HCT116 (cell line): ENCODE measurements around the gene KIRREL3.

ENCODE experiments used
- CEBPB ChIP-seq: IDR thresholded peaks from 2 replicates; pipeline ENCODE4 v1.6.1; 2012; ENCODE audit warnings: low read depth
- CTCF ChIP-seq, 3 experiments: fragments of 200-600 bp in 1 of 3; sonication (generic) in 1 of 3; IDR thresholded peaks in 2 of 3; conservative IDR thresholded peaks in 1 of 3; 2 replicates each; pipeline ENCODE4 v1.5.1; 2012 to 2017; ENCODE audit warnings: low read depth in 2 of 3, low read length in 2 of 3, antibody characterized with exemption in 1 of 3, borderline replicate concordance in 1 of 3, control low read depth in 1 of 3, mild to moderate bottlenecking in 1 of 3, mixed read lengths in 1 of 3, mixed run types in 1 of 3, moderate library complexity in 1 of 3; ENCODE audit not compliant: insufficient read depth in 1 of 3
- MAX ChIP-seq: IDR thresholded peaks from 2 replicates; pipeline ENCODE4 v1.6.1; 2012
- POLR2A ChIP-seq: IDR thresholded peaks from 2 replicates; pipeline ENCODE4 v1.7.0; 2011; ENCODE audit warnings: borderline replicate concordance; ENCODE audit not compliant: insufficient read depth, insufficient read length; ENCODE audit errors: extremely low read depth
- POLR2AphosphoS5 ChIP-seq: IDR thresholded peaks from 2 replicates; pipeline ENCODE4 v1.6.1; 2011; ENCODE audit warnings: mild to moderate bottlenecking, low read depth, low read length, moderate library complexity
- ZFX ChIP-seq: fragments of 450-650 bp; IDR thresholded peaks from 2 replicates; pipeline ENCODE4 v1.6.1; 2017

- no peak for TF ChIP-seq MAX
- TF ChIP-seq CTCF (IDR thresholded peaks at IDR 0.05 in 2 of 3, conservative IDR thresholded peaks at IDR 0.05 in 1 of 3; ENCODE audit: borderline replicate concordance in 1 of 3, insufficient read depth in 1 of 3, low read depth in 2 of 3, low read length in 2 of 3), result no peak
- TF ChIP-seq POLR2AphosphoS5, result no peak
- no peak for TF ChIP-seq POLR2A
- TF ChIP-seq ZFX, result no peak
- TF ChIP-seq CEBPB, result no peak
Observed at GRCh38 chr11:126942146-126942545, 58.4 kb downstream of the KIRREL3 start.
